GM20431 (cell line): Measurements from ENCODE around the gene BAD.

ENCODE experiments used
- in situ Hi-C: fragments of 300-500 bp; cut with MseI, MboI; formaldehyde crosslinking; loops from one replicate; pipeline ENCODE4 v1.15.0; 2020; ENCODE audit warnings: low sequenced_read_pairs; ENCODE audit not compliant: unreplicated experiment

BAD gene

GRCh38 chr11:64281957-64282770 lies 2.3 kb downstream of the BAD start:
- in situ Hi-C loops, result no loop called here

GRCh38 chr11:64278576-64279190 lies 5.8 kb downstream of the BAD start:
- in situ Hi-C loops, result no loop called here

- in situ Hi-C loops, result no loop called here
These were observed 7.6 kb downstream of the BAD start for GRCh38 chr11:64276653-64277431.

GRCh38 chr11:64275841-64276240 lies 8.6 kb downstream of the BAD start:
- in situ Hi-C loops, result no loop called here

GRCh38 chr11:64275031-64275800 lies 9.2 kb downstream of the BAD start:
- in situ Hi-C loops, result no loop called here

- in situ Hi-C loops, result no loop called here
These were observed 14.8 kb downstream of the BAD start for GRCh38 chr11:64269540-64270220.

GRCh38 chr11:64268893-64269539 lies 15.4 kb downstream of the BAD start:
- in situ Hi-C loops, result no loop called here

GRCh38 chr11:64268025-64268892 lies 16.2 kb downstream of the BAD start:
- in situ Hi-C loops, result no loop called here

- in situ Hi-C loops, result no loop called here
These were observed 17.1 kb downstream of the BAD start for GRCh38 chr11:64267207-64267945.

GRCh38 chr11:64266339-64266738 lies 18.1 kb downstream of the BAD start:
- in situ Hi-C loops, result no loop called here

GRCh38 chr11:64265176-64266160 lies 19.0 kb downstream of the BAD start:
- in situ Hi-C loops, result no loop called here

- in situ Hi-C loops, result no loop called here
These were observed 20.1 kb downstream of the BAD start for GRCh38 chr11:64264371-64264852.

GRCh38 chr11:64263947-64264317 lies 20.5 kb downstream of the BAD start:
- in situ Hi-C loops, result no loop called here

GRCh38 chr11:64263021-64263946 lies 21.2 kb downstream of the BAD start:
- in situ Hi-C loops, result no loop called here

GRCh38 chr11:64262271-64263002 lies 22.0 kb downstream of the BAD start:
- in situ Hi-C loops, result no loop called here
